ENCODE data around the gene ELOA.
A peak's percentile ranks its signal among the peaks of the same experiment; 100 is the strongest.
"Not testable (repeated sequence)": the region's sequence is repeated elsewhere in the genome, so short reads cannot be mapped to it uniquely, and the experiment has no call there.

Gene ELOA

DNA sequence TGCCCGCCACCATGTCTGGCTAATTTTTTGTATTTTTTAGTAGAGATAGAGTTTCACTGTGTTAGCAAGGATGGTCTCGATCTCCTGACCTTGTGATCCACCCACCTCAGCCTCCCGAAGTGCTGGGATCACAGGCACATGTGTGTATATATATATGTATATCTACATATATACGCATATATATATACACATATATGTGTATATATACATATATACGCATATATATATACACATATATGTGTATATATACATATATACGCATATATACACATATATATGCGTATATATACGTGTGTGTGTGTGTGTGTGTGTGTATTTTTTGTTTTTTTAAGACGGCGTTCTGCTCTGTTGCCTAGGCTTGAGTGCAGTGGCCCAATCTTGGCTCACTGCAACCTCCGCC, 39.9 kb downstream of the ELOA start:
- DNase-seq (ENCODE audit: low read depth): not testable (repeated sequence)

- DNase-seq (ENCODE audit: low read depth): no peak
Measured at GRCh38 chr1:23784846-23785245, 41.6 kb downstream of the ELOA start.

- DNase-seq (ENCODE audit: low read depth): no peak
Measured at GRCh38 chr1:23787701-23788100, 44.4 kb downstream of the ELOA start.

DNA sequence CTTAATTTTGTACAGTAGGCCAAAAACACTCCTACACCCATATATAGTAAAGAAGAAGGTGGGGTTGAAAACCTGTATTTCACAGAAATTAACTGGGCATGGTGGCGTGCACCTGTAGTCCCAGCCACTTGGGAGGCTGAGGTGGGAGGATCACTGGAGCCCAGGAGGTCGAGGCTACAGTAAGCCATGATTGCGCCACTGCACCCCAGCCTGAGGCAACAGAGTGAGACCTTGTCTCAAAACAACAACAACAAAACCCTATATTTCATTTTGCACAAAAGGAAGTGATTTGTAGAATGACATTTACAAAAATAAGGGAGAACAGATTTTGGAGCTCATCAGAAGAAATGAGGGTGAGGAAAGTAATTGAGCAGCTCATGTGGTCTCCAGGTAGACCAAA, 45.4 kb downstream of the ELOA start:
- DNase-seq (ENCODE audit: low read depth): no peak

DNA sequence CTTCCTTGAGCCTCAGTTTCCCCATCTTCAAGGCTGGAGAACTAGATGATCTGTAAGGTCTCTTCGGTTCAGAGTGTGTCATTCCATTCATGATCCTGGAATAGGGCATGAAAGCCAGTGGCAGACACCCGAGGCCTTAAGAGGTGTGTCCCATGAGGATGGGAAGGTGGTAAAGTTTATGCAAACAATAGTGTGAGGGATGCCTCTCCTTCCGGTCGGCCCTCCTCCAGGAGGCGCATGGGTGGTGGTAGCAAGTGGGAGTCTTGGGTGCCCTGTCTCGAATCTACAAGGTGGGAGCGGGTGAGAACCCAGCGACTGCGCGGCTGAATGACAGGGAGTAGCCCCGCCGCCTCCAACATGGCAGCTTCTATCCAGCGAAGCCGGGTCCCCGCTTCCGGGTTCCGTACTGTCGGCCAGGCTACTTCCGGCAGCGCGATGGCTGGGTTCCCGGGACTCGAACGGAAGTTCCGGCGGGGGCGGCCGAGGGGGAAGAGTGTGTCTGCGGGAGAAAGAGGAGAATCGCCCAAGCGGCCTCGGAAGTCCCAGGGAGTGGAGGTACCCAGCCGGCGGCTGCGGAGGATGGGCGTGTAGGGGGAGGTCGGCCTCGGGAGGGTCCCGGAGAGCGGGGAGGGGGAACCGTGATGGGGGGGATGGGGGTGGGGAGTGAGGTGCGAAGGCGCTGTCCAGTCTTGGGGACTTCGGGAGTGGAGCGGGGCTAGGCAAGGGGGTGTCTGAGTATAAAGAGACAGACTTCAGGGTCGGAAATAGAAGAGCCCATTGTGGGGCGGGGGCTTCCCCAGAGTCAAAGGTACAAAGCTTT, 47.6 kb downstream of the ELOA start, which contains the start of gene LYPLA2:
Gene LYPLA2 (plus strand): TSS at position 450 of the 820 bp plus-strand sequence. CDS start 1,538 bp downstream, outside the sequence.
- DNase-seq (ENCODE audit: low read depth): peak; percentile 93

DNA sequence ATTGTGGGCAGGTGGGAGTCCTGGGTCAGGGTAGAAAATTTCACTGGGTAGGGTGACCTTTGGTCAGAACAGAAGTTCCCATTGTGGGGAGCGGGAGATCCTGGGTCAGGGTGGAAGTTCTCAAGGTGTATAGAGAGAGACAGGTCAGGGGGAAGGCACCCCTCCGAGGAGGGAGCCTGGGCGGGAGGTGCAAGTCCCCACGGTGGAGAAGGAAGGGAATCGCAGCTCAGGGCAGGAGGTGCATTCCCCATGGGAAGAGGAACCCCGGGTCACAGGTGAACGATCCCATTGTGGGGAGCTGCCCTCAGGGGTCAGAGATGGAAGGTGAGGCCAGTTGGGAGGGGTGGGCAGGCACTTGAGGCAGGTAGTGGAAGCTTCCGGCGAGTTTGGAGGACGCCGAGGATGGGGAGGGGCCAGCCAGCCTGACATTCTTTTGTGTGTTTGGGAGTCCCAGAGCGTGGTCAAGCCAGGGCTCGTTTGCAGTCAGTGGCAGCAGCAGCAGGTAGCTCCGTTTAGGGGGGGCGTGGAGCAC, 48.3 kb downstream of the ELOA start:
- DNase-seq (ENCODE audit: low read depth): peak; percentile 42

DNA sequence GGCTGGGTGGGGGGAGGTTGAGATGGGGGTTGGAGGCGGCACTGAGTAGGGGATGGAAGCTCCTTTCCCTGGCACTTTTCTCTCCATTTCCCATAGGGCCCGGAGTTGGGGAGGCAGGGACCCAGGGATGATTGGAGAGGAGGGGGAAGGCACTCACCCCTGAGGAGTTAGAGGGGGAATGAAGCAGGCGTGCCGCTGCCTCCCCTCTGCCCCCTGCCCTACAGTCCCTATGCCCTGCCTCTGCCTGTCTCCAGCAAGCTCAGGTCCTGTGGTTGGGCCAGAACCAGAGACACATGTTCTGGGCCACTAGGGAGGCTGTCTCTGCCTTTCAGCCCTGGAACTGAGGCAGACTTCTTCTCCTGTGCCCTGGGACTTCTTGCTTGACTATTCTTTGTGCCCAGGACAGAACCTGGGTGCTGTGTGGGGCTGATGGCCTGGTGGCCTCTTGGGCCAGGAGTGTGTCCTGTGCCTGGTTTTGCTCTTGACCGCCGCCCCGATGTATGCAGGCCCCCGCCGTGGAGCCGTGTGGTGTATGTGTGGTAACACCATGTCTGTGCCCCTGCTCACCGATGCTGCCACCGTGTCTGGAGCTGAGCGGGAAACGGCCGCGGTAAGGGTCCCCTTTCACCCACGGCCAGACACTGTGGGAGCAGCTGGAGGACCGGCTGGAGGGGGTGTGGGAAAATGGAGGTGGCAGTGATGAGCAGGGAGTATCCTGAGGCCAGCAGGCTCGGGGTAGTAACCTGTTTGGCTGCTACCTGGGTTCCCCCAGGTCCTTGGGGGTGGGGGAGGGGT, 49.1 kb downstream of the ELOA start:
- DNase-seq (ENCODE audit: low read depth): no peak

DNA sequence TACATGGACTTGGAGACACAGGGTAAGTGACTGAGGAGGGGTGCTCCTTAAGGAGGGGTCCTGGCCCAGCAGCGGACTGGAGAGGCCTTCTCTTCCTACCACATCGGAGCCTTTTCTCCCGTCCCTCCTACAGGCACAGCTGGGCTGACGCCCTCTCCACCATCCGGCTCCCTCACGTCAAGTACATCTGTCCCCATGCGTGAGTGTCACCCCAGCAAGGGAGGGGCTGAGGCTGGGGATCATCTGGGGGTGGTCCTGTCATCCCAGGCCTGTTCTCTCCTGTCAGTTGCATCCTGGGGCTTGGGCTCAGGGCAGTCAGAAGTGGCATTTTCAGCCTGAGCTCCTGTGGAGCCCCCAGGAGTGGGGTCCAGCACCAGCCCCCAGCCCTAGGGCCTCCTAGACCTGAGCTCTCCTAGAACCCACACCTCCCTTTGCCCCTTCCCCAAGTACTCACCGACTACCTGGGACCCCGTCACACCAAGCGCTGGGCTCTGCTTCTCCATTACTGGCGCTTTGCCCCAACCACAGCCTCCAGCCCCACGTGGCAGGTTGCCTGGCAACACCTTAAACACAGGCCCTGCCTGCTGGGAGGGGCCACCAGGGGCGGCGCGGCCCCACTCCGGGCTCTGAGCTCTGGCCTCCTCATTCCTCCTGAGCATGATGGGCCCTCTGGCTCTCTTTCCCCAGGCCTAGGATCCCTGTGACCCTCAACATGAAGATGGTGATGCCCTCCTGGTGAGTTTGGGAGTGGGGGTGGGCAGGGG, 49.9 kb downstream of the ELOA start:
- DNase-seq (ENCODE audit: low read depth): peak; percentile 38

DNA sequence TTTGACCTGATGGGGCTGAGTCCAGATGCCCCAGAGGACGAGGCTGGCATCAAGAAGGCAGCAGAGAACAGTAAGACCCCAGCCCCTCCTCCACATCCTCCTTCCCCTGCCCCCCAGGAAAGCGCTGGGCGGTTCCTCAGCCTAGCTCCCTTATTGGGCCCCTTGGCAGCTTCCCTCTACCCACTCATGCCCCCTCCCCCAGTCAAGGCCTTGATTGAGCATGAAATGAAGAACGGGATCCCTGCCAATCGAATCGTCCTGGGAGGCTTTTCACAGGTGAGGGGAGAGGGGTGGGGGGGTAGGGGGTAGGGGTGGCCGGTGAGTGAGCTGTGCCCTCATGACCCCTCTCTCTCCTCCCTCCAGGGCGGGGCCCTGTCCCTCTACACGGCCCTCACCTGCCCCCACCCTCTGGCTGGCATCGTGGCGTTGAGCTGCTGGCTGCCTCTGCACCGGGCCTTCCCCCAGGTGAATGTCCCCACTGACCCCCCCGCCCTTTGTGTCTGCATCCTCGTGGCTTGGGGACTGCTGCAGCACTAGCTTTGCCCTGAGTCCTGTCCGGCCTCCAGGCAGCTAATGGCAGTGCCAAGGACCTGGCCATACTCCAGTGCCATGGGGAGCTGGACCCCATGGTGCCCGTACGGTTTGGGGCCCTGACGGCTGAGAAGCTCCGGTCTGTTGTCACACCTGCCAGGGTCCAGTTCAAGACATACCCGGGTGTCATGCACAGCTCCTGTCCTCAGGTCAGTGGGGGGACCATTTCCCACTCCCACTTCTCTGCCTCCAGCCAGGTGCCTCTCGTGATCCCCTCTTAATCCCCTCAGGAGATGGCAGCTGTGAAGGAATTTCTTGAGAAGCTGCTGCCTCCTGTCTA, 50.8 kb downstream of the ELOA start:
- DNase-seq (ENCODE audit: low read depth): no peak

- DNase-seq (ENCODE audit: low read depth): not testable (repeated sequence)
Measured at GRCh38 chr1:23794732-23795182, 51.5 kb downstream of the ELOA start.

- no peak for DNase-seq (ENCODE audit: low read depth)
Measured at GRCh38 chr1:23795676-23796465, 52.6 kb downstream of the ELOA start.

DNA sequence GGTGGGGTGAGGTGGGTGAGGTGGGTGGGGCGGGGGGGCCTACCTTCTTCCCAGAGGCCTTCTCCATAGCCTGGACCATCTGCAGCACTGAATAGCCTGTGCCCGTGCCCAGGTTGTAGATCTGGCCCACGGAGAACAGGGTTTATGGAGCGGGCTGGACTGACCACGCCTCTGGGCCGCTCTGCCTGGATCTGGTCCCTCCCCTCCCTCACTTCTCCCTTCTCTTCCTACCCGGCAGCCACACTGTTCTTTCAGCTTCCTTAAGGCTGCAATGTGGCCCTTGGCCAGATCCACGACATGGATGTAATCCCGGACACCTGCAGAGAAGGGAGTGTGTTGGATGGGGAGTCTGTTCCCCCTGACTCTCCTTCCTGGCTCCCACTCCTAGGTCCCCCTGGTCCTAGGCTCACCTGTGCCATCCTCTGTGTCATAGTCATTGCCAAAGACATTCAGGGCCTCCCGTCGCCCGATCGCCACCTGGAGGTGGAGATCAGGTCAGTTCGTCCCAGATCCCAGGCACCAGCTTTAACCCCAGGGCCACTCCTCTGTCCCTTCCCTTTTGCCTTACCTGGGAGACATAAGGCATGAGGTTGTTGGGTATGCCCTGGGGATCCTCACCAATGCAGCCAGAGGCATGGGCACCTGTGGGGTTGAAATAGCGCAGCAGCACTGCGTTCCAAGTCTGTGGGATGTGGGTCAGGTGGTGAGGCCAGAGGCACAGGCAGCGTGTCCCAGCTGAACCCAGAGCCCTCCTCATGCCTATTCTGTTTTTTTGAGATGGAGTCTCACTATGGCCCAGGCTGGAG, 53.4 kb downstream of the ELOA start:
- DNase-seq (ENCODE audit: low read depth): no peak

DNA sequence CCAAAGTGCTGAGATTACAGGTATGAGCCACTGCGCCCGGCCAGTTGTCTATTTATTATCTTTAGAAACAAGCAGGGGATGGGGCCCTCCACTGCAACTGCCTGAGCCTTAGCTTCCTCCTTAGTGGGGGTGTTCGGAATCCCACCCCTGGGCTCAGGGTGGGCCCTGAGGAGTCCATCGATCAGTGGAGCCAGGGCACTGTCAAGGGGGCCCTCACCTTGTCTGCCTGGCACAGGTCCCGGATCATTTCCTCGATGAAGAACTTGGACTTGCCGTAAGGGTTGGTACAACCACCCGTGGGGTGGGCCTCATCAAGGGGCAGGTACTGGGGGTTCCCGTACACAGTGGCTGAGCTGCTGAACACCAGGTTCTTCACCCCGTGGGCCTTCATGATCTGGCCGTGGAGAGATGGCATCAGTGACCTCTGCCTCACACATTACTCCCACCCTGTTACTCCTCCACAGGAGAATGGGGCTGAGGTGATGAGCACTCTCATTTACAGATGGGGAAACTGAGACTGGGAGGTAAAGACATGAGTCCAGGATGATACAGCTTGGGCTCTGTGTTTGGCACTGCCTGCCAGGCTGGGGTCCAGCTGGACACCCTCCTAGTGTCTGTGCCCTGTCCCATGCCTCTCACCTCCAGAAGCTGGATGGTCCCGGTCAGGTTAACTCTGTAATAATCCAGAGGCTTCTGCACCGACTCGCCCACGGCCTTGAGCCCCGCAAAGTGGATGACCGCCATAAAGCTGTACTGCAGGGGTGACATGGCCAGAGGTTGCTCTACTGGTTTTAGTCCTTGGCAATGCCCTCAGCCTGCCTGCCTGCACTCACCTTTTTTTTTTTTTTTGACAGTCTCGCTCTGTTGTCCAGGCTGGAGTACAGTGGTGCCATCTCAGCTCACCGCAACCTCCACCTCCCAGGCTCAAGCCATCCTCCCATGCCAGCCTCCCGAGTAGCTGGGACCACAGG, 54.5 kb downstream of the ELOA start:
- DNase-seq (ENCODE audit: low read depth): no peak

DNA sequence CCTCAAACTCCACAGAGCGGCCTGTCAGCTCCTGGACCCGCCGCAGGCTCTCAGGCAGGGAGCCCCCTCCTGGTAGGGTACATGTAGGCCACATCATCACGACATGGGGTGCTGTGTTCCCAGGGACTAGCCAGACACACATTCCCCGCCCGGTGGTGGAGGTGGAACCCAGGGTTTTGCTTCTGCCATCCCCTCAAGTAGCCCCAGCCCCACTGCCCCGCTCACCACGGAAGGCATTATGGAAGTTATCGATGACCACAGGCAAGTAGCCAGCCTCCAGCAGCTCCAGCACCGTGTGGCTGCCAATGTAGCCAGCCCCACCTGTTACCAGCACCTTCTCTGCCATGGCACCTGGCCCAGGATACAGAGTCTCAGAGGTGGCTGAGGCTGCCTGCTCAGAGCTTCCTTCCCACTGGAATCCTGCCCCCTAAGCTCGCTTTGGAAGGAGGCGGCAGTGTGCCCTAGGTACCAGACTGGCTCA, 55.4 kb downstream of the ELOA start:
- no peak for DNase-seq (ENCODE audit: low read depth)

DNA sequence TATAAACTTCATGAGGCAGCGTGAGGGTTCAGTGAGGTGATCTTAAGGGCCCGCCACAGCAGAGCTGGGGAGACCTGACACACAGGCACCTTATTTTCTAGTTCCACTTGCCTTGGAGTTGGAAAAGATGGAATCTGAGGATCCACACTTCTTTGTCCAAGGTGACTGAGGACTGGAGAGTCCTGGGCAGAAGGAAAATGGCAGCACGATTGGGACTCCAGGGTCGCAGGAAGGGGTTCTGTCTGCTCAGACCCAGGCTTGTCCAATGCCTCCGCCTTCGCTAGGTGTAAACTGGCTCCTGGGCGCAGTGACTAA, 55.9 kb downstream of the ELOA start:
- DNase-seq (ENCODE audit: low read depth): no peak

DNA sequence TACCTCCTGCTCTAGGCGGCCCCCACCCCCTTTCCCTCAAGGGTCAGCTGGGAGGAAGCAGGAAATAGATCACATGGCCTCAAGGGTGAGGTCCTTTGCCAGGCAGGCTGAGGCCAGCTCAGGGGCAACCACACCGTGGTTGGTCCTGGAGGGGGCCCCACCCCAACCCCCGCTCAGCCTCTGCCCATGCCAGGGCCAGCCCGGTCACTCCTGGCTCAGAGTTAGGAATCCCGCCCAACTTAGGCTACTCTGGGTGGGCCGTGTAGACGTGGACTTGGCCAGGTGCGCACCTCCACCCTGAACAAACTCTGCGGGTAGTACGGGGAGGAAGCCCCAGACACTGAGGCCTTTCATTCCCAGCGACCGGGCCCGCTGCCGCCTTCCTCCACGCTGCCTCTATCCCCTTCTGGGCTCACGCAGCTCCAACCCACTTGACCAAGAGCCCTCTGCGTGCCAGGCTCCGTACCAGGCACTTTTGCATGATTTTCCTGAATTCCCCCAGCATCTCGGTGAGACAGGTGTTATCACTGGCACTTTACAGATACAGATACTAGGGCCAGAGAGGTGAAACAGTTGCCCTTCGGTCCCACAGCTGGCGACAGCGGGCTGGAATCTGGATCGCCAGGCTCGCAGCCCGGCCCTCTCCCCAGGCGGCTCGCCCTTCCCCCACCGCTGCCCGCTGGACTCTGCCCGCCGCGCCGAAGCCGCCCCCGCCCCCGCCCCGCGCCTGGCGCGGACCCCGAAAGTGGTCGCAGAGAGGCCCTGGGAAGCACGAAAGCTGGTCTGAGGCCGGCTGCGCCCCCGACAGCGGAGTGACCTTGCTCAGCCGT, 56.5 kb downstream of the ELOA start:
- peak; percentile 93 for DNase-seq (ENCODE audit: low read depth)
